Activated naive CD8-positive, alpha-beta T cell treated with anti-CD3 and anti-CD28 coated beads, Interleukin-2, amount 10 ng/mL, durations not matched to agents 7 days and 5 days (primary cell): Measurements from ENCODE around the gene PABPC1L. TPM values are rescaled to one million over a fixed set of nuclear protein-coding genes. Genes with fewer than 3 reads are reported as not detected.

Experiments
- total RNA-seq, 2 experiments: library from RNA; stranded (reverse); gene quantifications; one replicate each; pipeline ENCODE4 v1.2.3, GENCODE V29; 2021

PABPC1L gene
- total RNA-seq, 2 experiments from 2014 or later, result 87.0 to 90.2 TPM

Other genes with a start within 250 kb of the PABPC1L start
- not detected for gene CCN5, start 194.7 kb upstream of the PABPC1L start, total RNA-seq
- not detected for gene KCNK15, start 164.2 kb upstream of the PABPC1L start, total RNA-seq
- not detected for gene RIMS4, start 99.5 kb upstream of the PABPC1L start, total RNA-seq
- gene YWHAB, start 24.4 kb upstream of the PABPC1L start, total RNA-seq, result 100 to 1,000 TPM; 206 to 209 TPM
- gene TOMM34, start 50.3 kb downstream of the PABPC1L start, total RNA-seq, result 10 to 100 TPM; 14.4 to 15.4 TPM
- gene STK4, start 56.5 kb downstream of the PABPC1L start, total RNA-seq, result 100 to 1,000 TPM; 205 to 229 TPM
- under 1 TPM; 0.08 to 0.11 TPM for gene KCNS1, start 191.1 kb downstream of the PABPC1L start, total RNA-seq
- not detected for gene WFDC5, start 205.1 kb downstream of the PABPC1L start, total RNA-seq
- gene WFDC12, start 214.4 kb downstream of the PABPC1L start, total RNA-seq, result not detected